ENCODE measurements around the gene UQCC3.
"Not testable (repeated sequence)": the region's sequence is repeated elsewhere in the genome, so short reads cannot be mapped to it uniquely, and the experiment has no call there.

UQCC3 gene

GRCh38 chr11:62703921-62704320, 32.4 kb downstream of the UQCC3 start:
- not testable (repeated sequence) for DNase-seq; H3K9me3 Mint-ChIP-seq; ATAC-seq (replicated peaks); H3K27me3 Mint-ChIP-seq; H3K27ac Mint-ChIP-seq; H3K4me3 Mint-ChIP-seq
- H3K4me1 Mint-ChIP-seq: peaks cover 32 to 39% of the 10 kb centered on the region in 2 donors
- peaks cover 27 to 34% of the 10 kb centered on the region in 2 donors for H3K36me3 Mint-ChIP-seq

DNA sequence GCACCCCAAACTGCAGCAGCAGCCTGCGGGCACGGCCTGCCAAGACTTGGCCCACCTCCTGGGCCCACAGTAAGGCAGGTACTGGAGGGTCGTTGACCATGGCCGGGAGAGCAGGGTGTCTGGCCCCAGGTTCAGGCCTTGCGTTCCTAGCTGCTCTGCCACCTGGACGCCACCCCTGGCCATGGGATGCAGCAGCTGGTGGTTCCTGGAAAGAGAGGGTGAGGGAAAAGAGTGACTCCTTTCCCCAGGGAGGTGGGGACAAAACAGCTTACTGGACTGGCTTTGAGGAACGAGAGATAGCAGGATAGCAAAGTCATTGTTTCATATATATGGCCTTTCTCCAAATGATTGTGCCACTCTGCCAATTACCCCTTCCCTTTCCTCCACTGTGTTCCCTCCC, 33.9 kb downstream of the UQCC3 start:
- peak overlapping the region; percentile 95 to 99 for H3K4me3 Mint-ChIP-seq
- ATAC-seq (replicated peaks) (no peak), DNase-seq (no peak)
- H3K36me3 Mint-ChIP-seq: peaks cover 31 to 40% of the 10 kb centered on the region in 2 donors
- H3K27me3 Mint-ChIP-seq: no peaks in the 10 kb centered on the region
- peaks cover 0 to 1% of the 10 kb centered on the region in 2 donors for H3K9me3 Mint-ChIP-seq
- H3K27ac Mint-ChIP-seq: peak overlapping the region; percentile 97
- H3K4me1 Mint-ChIP-seq: peaks cover 36 to 53% of the 10 kb centered on the region in 2 donors

DNA sequence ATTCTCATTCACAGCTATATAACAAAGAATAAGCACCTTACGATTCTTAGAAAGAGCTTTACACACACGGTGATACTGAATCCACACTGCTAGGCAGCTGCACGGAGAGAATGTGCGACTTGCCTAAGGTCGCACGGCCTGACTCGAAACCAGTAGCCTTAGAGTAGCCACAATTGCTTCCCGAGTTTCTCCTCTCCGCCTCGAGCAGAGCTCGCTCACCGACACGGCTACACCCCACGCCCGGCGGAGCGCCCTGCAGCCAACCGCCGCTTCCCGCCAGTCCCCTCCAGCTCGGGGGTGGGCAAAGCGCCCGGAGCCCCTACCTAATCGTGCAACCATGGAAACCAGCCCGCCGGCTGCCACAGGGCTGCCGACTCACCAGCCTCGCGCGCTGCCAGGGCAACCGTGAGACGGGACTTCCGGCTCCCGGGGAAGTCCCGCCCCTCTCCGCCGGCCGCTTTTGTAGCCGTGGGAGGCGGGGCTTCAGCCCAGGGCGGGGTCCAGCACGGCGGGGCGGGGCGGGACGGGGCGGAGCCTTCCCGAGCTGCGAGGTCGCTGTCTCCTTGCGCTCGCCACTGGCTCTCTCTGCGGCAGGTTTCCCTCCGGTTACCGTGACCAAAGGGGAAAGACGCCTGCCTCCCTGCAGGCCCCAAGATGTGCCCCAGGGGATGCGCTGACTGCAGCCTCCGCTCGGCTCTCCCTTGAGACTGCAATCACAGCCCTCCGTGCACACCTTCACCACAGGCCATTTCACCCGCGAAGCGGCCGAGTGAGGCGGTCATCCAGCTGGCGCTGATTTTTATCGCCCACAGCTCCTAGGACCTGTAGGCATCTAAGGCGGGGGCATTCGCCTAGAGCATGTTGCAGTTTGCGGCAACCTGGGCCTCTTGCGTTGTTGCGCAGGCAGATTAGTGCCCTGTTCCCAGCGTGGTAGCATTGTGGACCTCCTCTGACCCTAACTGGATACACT, 34.7 kb downstream of the UQCC3 start:
- peaks cover 36 to 58% of the 10 kb centered on the region in 2 donors for H3K4me1 Mint-ChIP-seq
- H3K9me3 Mint-ChIP-seq: peaks cover 0 to 1% of the 10 kb centered on the region in 2 donors
- peak overlapping the region; percentile 97 for H3K27ac Mint-ChIP-seq
- H3K36me3 Mint-ChIP-seq: peaks cover 35 to 43% of the 10 kb centered on the region in 2 donors
- peak; percentile 71 to 78 for ATAC-seq (replicated peaks)
- DNase-seq: peak; percentile 84
- peak overlapping the region; percentile 95 to 99 for H3K4me3 Mint-ChIP-seq
- no peaks in the 10 kb centered on the region for H3K27me3 Mint-ChIP-seq

GRCh38 chr11:62706850-62707247, 35.4 kb downstream of the UQCC3 start:
- Mint-ChIP-seq H3K9me3 (peaks cover 0 to 1% of the 10 kb centered on the region in 2 donors), H3K4me3 (peak overlapping the region; percentile 95 to 99), H3K27ac (peak overlapping the region; percentile 37), H3K4me1 (peaks cover 36 to 58% of the 10 kb centered on the region in 2 donors), H3K27me3 (no peaks in the 10 kb centered on the region), H3K36me3 (peaks cover 34 to 45% of the 10 kb centered on the region in 2 donors)
- no peak for ATAC-seq (replicated peaks)
- DNase-seq: no peak

DNA sequence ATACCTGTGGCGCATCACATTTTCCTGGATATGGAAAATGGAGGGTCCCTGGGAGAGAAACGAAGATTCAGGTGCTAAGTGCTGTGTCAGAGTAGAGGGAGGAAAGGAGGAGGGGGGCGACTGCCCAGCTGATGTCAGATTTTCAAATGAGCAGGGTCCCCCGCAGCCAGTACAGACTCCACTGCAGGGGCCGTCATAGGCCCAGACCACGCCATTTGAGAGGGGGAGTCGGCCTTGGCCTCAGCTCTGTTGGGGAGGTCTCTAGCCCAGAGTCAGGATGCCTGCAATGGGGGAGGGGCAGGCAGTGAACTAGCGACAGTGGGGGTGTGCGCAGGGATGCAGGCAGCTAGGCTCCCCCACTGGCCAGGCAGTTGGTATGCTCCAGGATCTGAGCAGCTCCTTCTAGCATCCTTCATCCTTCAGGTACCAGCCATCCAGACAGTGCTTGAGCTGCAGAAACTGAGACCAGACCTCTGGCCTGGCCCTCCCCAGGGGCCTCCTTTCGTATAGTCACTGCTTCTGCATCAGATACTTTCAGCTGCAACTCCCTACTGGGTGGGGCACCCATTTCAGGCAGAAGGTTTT, 35.9 kb downstream of the UQCC3 start, which contains the start of the genes BSCL2 and GNG3:
TSS of gene BSCL2 (minus strand) at position 148 of the 585 bp plus-strand sequence. CDS start 229 bp downstream, outside the sequence.
TSS of gene GNG3 (plus strand) at position 400 of the 585 bp plus-strand sequence. CDS start 620 bp downstream, outside the sequence.
- no peak for DNase-seq
- Mint-ChIP-seq H3K9me3 (peaks cover 0 to 1% of the 10 kb centered on the region in 2 donors), H3K27ac (peak within 1 kb of the TSS; percentile 95), H3K4me3 (peak within 1 kb of the TSS; percentile 95 to 99), H3K36me3 (peaks cover 32 to 43% of the 10 kb centered on the region in 2 donors), H3K4me1 (peaks cover 39 to 63% of the 10 kb centered on the region in 2 donors), H3K27me3 (no peaks in the 10 kb centered on the region)
- no peak for ATAC-seq (replicated peaks)

DNA sequence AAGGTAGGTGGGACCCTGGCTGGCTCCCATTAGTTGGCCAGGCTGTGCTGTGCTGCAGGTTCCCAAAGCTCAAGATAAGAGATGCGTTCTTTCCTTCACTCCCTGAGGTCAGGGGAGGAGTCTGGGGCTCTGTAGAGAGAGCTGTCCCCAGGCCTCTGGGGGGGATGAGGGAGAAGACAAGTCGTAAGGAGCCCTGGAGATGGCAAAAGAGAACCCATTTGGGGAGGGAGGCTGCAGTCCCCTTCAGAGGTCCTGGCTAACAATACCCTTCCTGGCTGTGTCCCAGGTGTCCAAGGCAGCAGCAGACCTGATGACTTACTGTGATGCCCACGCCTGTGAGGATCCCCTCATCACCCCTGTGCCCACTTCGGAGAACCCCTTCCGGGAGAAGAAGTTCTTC, 36.9 kb downstream of the UQCC3 start:
- DNase-seq (no peak), ATAC-seq (replicated peaks) (no peak)
- Mint-ChIP-seq H3K36me3 (peaks cover 29 to 50% of the 10 kb centered on the region in 2 donors), H3K4me1 (peaks cover 43 to 73% of the 10 kb centered on the region in 2 donors), H3K4me3 (peak overlapping the region; percentile 90 to 92), H3K27ac (peak overlapping the region; percentile 95), H3K27me3 (no peaks in the 10 kb centered on the region), H3K9me3 (peaks cover 0 to 1% of the 10 kb centered on the region in 2 donors)

GRCh38 chr11:62708793-62709192, 37.3 kb downstream of the UQCC3 start:
- ATAC-seq (replicated peaks) (peak; percentile 20 to 25), DNase-seq (peak; percentile 34)
- Mint-ChIP-seq H3K9me3 (peaks cover 0 to 1% of the 10 kb centered on the region in 2 donors), H3K4me3 (peak overlapping the region; percentile 90 to 92), H3K36me3 (peaks cover 29 to 54% of the 10 kb centered on the region in 2 donors), H3K27ac (peak overlapping the region; percentile 95), H3K4me1 (peaks cover 47 to 77% of the 10 kb centered on the region in 2 donors), H3K27me3 (no peaks in the 10 kb centered on the region)

DNA sequence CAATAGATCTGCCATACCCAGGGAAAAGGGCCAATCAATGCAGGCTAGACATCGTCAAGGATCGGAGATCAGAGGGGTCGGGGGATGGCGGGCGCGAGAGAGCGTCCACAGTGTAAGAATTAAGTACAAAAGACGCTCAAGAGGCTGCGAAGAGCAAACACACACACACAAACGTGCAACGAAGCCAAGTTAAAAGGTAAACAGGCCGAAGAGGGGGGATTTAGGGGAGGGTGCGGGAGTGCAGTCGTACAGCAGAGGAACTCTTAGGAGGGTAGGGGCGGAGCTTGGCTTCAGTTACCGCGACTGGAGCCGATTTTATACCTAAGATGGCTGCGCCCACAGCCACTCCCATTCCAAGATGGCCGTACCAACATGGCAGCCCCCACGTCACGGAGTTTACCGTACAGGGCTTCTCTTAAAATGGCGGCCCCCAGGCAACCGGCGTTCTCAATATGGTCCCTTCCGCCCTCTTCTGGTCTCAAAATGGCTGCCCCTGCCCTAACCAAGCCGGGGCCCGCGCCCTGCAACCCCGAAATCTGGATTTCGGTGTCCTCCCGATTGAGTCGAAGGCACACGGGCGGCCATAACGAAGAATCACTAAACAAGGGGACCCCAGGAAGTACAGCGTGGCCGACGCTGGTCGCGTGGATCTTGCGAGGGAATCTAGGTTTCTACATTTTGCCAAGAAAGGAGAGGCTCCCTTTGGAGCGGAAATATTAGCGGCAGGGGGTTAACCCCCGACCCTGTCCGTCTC, 38.0 kb downstream of the UQCC3 start:
- Mint-ChIP-seq H3K27me3 (no peaks in the 10 kb centered on the region), H3K9me3 (peaks cover 0 to 1% of the 10 kb centered on the region in 2 donors), H3K36me3 (peaks cover 33 to 58% of the 10 kb centered on the region in 2 donors), H3K4me1 (peaks cover 51 to 81% of the 10 kb centered on the region in 2 donors), H3K27ac (peak overlapping the region; percentile 95), H3K4me3 (peak overlapping the region; percentile 90 to 92)
- DNase-seq (peak; percentile 93), ATAC-seq (replicated peaks) (peak; percentile 78 to 82)

DNA sequence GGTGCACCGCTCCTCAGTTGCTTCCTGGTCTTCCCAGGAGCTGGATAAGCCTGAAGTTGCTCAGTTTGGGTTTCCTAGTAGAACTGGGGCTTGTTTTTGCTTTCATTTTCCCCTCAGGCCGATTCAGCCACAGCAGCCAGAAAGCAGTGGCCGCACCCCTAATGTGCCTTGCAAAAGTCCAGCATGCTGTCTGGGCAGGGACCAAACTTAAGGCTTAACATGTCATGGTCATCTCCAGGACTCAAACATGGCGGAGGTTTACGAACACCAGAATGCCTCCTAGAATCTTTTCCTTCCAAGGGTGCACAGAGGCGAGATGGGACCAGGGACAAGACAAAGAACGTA, 38.5 kb downstream of the UQCC3 start:
- Mint-ChIP-seq H3K36me3 (peaks cover 33 to 63% of the 10 kb centered on the region in 2 donors), H3K4me3 (peak overlapping the region; percentile 90 to 92), H3K27me3 (no peaks in the 10 kb centered on the region), H3K9me3 (peaks cover 0 to 1% of the 10 kb centered on the region in 2 donors), H3K27ac (peak overlapping the region; percentile 95), H3K4me1 (peaks cover 53 to 84% of the 10 kb centered on the region in 2 donors)
- no peak for DNase-seq
- no peak for ATAC-seq (replicated peaks)

DNA sequence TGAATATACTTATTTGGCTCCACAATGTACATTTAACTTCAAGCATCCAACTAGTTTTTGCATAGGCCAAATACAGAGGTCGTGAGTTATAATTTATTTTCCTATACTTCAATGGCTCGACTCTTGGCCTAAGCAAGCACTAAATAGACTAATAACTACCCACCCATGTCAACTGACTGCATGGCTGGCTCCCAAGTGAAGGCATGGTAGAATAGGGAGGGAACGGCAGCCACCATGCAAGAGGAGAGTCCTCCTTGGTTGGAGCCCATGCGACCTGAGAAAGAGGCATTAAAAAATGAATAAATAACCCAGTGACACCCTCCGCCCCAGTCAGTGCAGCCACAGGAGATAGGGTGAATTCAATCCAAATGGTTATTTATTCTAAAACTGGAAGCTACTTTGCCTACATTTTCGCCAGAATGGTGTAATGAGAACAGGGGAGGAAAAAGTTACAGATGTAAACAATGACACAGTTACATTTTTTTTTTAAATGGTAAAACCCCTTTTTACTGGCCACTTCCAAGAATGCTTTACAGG, 40.9 kb downstream of the UQCC3 start:
- H3K4me1 Mint-ChIP-seq: peaks cover 42 to 70% of the 10 kb centered on the region in 2 donors
- peaks cover 43 to 73% of the 10 kb centered on the region in 2 donors for H3K36me3 Mint-ChIP-seq

GRCh38 chr11:62712861-62713260, 41.4 kb downstream of the UQCC3 start:
- Mint-ChIP-seq H3K36me3 (peaks cover 44 to 75% of the 10 kb centered on the region in 2 donors), H3K4me1 (peaks cover 38 to 65% of the 10 kb centered on the region in 2 donors), H3K9me3 (no peaks in the 10 kb centered on the region), H3K4me3 (peak overlapping the region; percentile 6 to 25), H3K27ac (peak overlapping the region; percentile 67), H3K27me3 (no peaks in the 10 kb centered on the region)
- DNase-seq (no peak), ATAC-seq (replicated peaks) (no peak)

More for the DNA sequence above, 40.9 kb downstream of the UQCC3 start:
- no peak for DNase-seq
- no peaks in the 10 kb centered on the region for H3K9me3 Mint-ChIP-seq
- no peaks in the 10 kb centered on the region for H3K27me3 Mint-ChIP-seq
- H3K4me3 Mint-ChIP-seq: peak overlapping the region; percentile 0 to 25
- ATAC-seq (replicated peaks): no peak
- peak overlapping the region; percentile 81 for H3K27ac Mint-ChIP-seq

GRCh38 chr11:62713343-62713742, 41.9 kb downstream of the UQCC3 start:
- peak overlapping the region in 1 of 2 donors; percentile 40 for H3K4me3 Mint-ChIP-seq
- H3K36me3 Mint-ChIP-seq: peaks cover 49 to 77% of the 10 kb centered on the region in 2 donors
- H3K9me3 Mint-ChIP-seq: no peaks in the 10 kb centered on the region
- peaks cover 34 to 60% of the 10 kb centered on the region in 2 donors for H3K4me1 Mint-ChIP-seq
- H3K27me3 Mint-ChIP-seq: no peaks in the 10 kb centered on the region
- no peak for ATAC-seq (replicated peaks)
- no peak for DNase-seq
- peak overlapping the region; percentile 3 for H3K27ac Mint-ChIP-seq
